Caco-2 (cell line): ENCODE data around the gene MYL7. TPM values are rescaled to one million over a fixed set of nuclear protein-coding genes. Genes with fewer than 3 reads are reported as not detected.

Experiments
- BruUV-seq: library from RNA; stranded (reverse); fragments of 400-500 nt; replicated peaks from 2 replicates; lab custom pipeline; 2021; lab: Mats Ljungman, UMichigan
- CTCF ChIA-PET: fragments of 300-600 bp; sonication (Branson Sonifier 250); formaldehyde crosslinking; loops from one replicate; lab custom pipeline; 2022; ENCODE audit warnings: antibody characterized with exemption; lab: Charles Lee
- POLR2A ChIA-PET: fragments of 300-600 bp; sonication (Branson Sonifier 250); formaldehyde crosslinking; loops from one replicate; lab custom pipeline; 2022; ENCODE audit warnings: antibody characterized with exemption; lab: Charles Lee
- DNase-seq, 2 experiments: peaks; one replicate each; pipeline versions ENCODE4 v3.0.0 to v3.0.0-alpha.2; 2020 to 2022
- H3K27me3 ChIP-seq: replicated peaks from 2 replicates; pipeline ENCODE4 v1.6.0; 2011; ENCODE audit warnings: low read length; ENCODE audit not compliant: control insufficient read depth, insufficient read depth
- H3K36me3 ChIP-seq: 2 replicates; pipeline ENCODE4 v1.5.1; 2011; ENCODE audit warnings: low read length; ENCODE audit not compliant: control insufficient read depth, insufficient read depth
- H3K4me1 ChIP-seq: fragments of 250-450 bp; sonication (Bioruptor Pico); 2 replicates; pipeline ENCODE4 v1.5.1; 2020; ENCODE audit warnings: mild to moderate bottlenecking
- H3K4me3 ChIP-seq: 2 replicates; pipeline ENCODE4 v1.5.1; 2011; ENCODE audit warnings: low read depth, mild to moderate bottlenecking, control low read depth, low read length
- H3K9me3 ChIP-seq: fragments of 250-450 bp; sonication (Bioruptor Pico); 2 replicates; pipeline ENCODE4 v1.5.1; 2020; ENCODE audit warnings: mild to moderate bottlenecking, moderate library complexity
- H3K27ac Mint-ChIP-seq: one replicate; pipeline ENCODE4 v1.8.0; 2022; ENCODE audit warnings: mixed read lengths; ENCODE audit not compliant: unreplicated experiment
- H3K27me3 Mint-ChIP-seq: one replicate; pipeline ENCODE4 v1.8.0; 2022; ENCODE audit warnings: mixed read lengths; ENCODE audit not compliant: insufficient read depth, unreplicated experiment
- H3K36me3 Mint-ChIP-seq: one replicate; pipeline ENCODE4 v1.8.0; 2022; ENCODE audit warnings: mild to moderate bottlenecking, mixed read lengths; ENCODE audit not compliant: insufficient read depth, unreplicated experiment
- H3K4me1 Mint-ChIP-seq: one replicate; pipeline ENCODE4 v1.8.0; 2022; ENCODE audit warnings: low read depth, mixed read lengths; ENCODE audit not compliant: unreplicated experiment
- H3K4me3 Mint-ChIP-seq: one replicate; pipeline ENCODE4 v1.8.0; 2022; ENCODE audit warnings: mild to moderate bottlenecking, moderate library complexity, mixed read lengths; ENCODE audit not compliant: unreplicated experiment
- H3K9me3 Mint-ChIP-seq: one replicate; pipeline ENCODE4 v1.8.0; 2022; ENCODE audit warnings: mixed read lengths; ENCODE audit not compliant: unreplicated experiment
- CTCF ChIP-seq, 2 experiments: fragments of 200-600 bp in 1 of 2; IDR thresholded peaks; 1 replicate in 1 of 2; 2 replicates in 1 of 2; pipeline versions ENCODE4 v1.5.1 to v1.8.0; 2011 to 2022; ENCODE audit warnings: antibody characterized with exemption in 1 of 2, control low read depth in 1 of 2, inconsistent platforms in 1 of 2, low read depth in 1 of 2, low read length in 1 of 2, mild to moderate bottlenecking in 1 of 2, moderate library complexity in 1 of 2; ENCODE audit not compliant: insufficient read depth in 1 of 2, severe bottlenecking in 1 of 2, unreplicated experiment in 1 of 2
- intact Hi-C: fragments of 100-400 bp; cut with micrococcal nuclease; formaldehyde crosslinking; loops from one replicate; pipeline ENCODE4 v1.10.0; 2022; ENCODE audit not compliant: unreplicated experiment
- total RNA-seq: library from RNA; stranded (reverse); gene quantifications from 2 replicates; pipeline ENCODE4 v1.2.3, GENCODE V29; 2022

The MYL7 gene
- total RNA-seq, 1 experiment from 2014 or later, result 16.2 TPM

GRCh38 chr7:44180631-44181030 is 39.5 kb upstream of the MYL7 start:
- no peak overlapping the region for H3K4me3 Mint-ChIP-seq
- no peaks in the 10 kb centered on the region for H3K9me3 Mint-ChIP-seq
- ChIA-PET CTCF (no interaction called here), POLR2A (no interaction called here)
- peaks cover 9% of the 10 kb centered on the region; the same call in 1 of the 2 replicates for H3K4me1 ChIP-seq
- no peaks in the 10 kb centered on the region for H3K36me3 Mint-ChIP-seq
- intact Hi-C loops, result no loop called here
- H3K27ac Mint-ChIP-seq, result no peak overlapping the region
- H3K4me3 ChIP-seq, result no peak overlapping the region
- peaks cover 10% of the 10 kb centered on the region for H3K27me3 Mint-ChIP-seq
- H3K9me3 ChIP-seq, result peaks cover 5% of the 10 kb centered on the region; the same call in 1 of the 2 replicates
- TF ChIP-seq CTCF (IDR thresholded peaks at IDR 0.05; ENCODE audit: insufficient read depth in 1 of 2, low read depth in 1 of 2, low read length in 1 of 2, severe bottlenecking in 1 of 2, unreplicated experiment in 1 of 2), result no peak
- BruUV-seq, result no TSS peak
- H3K36me3 ChIP-seq, result no peaks in the 10 kb centered on the region
- H3K27me3 ChIP-seq, result no peaks in the 10 kb centered on the region; the same call in 1 of the 2 replicates
- no peaks in the 10 kb centered on the region for H3K4me1 Mint-ChIP-seq
- DNase-seq, result peak in 1 of 2 experiments; percentile 31

GRCh38 chr7:44177570-44178131 is 36.5 kb upstream of the MYL7 start:
- no peaks in the 10 kb centered on the region for H3K36me3 Mint-ChIP-seq
- BruUV-seq, result no TSS peak
- no peaks in the 10 kb centered on the region for H3K9me3 Mint-ChIP-seq
- ChIA-PET POLR2A (no interaction called here), CTCF (no interaction called here)
- H3K4me1 Mint-ChIP-seq, result no peaks in the 10 kb centered on the region
- no peak overlapping the region for H3K4me3 Mint-ChIP-seq
- H3K9me3 ChIP-seq, result peaks cover 5% of the 10 kb centered on the region; the same call in 1 of the 2 replicates
- no peak for DNase-seq
- peaks cover 11% of the 10 kb centered on the region for H3K27me3 Mint-ChIP-seq
- H3K27me3 ChIP-seq, result no peaks in the 10 kb centered on the region; the same call in 1 of the 2 replicates
- H3K36me3 ChIP-seq, result no peaks in the 10 kb centered on the region
- peaks cover 9% of the 10 kb centered on the region; the same call in 1 of the 2 replicates for H3K4me1 ChIP-seq
- intact Hi-C loops, result no loop called here
- no peak overlapping the region for H3K4me3 ChIP-seq
- TF ChIP-seq CTCF (IDR thresholded peaks at IDR 0.05; ENCODE audit: insufficient read depth in 1 of 2, low read depth in 1 of 2, low read length in 1 of 2, severe bottlenecking in 1 of 2, unreplicated experiment in 1 of 2), result no peak
- no peak overlapping the region for H3K27ac Mint-ChIP-seq

GRCh38 chr7:44176486-44176885 is 35.4 kb upstream of the MYL7 start:
- Histone ChIP-seq H3K4me1 (peaks cover 9% of the 10 kb centered on the region; the same call in 1 of the 2 replicates), H3K4me3 (no peak overlapping the region), H3K36me3 (no peaks in the 10 kb centered on the region), H3K9me3 (no peaks in the 10 kb centered on the region), H3K27me3 (no peaks in the 10 kb centered on the region)
- no peak for TF ChIP-seq CTCF (IDR thresholded peaks at IDR 0.05; ENCODE audit: insufficient read depth in 1 of 2, low read depth in 1 of 2, low read length in 1 of 2, severe bottlenecking in 1 of 2, unreplicated experiment in 1 of 2)
- Mint-ChIP-seq H3K36me3 (no peaks in the 10 kb centered on the region), H3K9me3 (no peaks in the 10 kb centered on the region), H3K27me3 (peaks cover 11% of the 10 kb centered on the region), H3K4me1 (no peaks in the 10 kb centered on the region), H3K4me3 (no peak overlapping the region), H3K27ac (no peak overlapping the region)
- no TSS peak for BruUV-seq
- POLR2A ChIA-PET, result no interaction called here
- no peak for DNase-seq
- intact Hi-C loops, result no loop called here
- CTCF ChIA-PET, result no interaction called here
